Peyer's patch (tissue), 4 donors: Measurements from ENCODE around the gene GXYLT2. TPM values are rescaled to one million over a fixed set of nuclear protein-coding genes. Genes with fewer than 3 reads are reported as not detected.
A peak's percentile ranks its signal among the peaks of the same experiment; 100 is the strongest.

Experiments used
- DNase-seq, 3 donors: peaks; one replicate each; pipeline ENCODE4 v3.0.0-alpha.2; 2017 to 2019
- H3K27ac ChIP-seq, 4 donors: fragments of 200-600 bp; sonication (generic); one replicate each; pipeline ENCODE4 v1.5.1; 2016 to 2019
- H3K27me3 ChIP-seq, 2 donors: fragments of 200-600 bp; sonication (generic); one replicate each; pipeline ENCODE4 v1.5.1; 2019
- H3K36me3 ChIP-seq, 3 donors: fragments of 200-600 bp; sonication (generic); one replicate each; pipeline ENCODE4 v1.5.1; 2016 to 2019
- H3K4me1 ChIP-seq, 4 donors: fragments of 200-600 bp; sonication (generic); one replicate each; pipeline ENCODE4 v1.5.1; 2016 to 2019
- H3K4me3 ChIP-seq, 4 donors: fragments of 200-600 bp; sonication (generic); 1 replicate in 3 of 4; 2 replicates in 1 of 4; pipeline ENCODE4 v1.5.1; 2016 to 2019; ENCODE audit warnings: mild to moderate bottlenecking in 1 of 4
- H3K9me3 ChIP-seq, 4 donors: fragments of 200-600 bp; sonication (generic); one replicate each; pipeline ENCODE4 v1.5.1; 2016 to 2019; ENCODE audit warnings: mild to moderate bottlenecking in 1 of 4
- POLR2A ChIP-seq, 2 donors: fragments of 450-650 bp; IDR thresholded peaks; one replicate each; pipeline ENCODE4 v1.5.1; 2017; ENCODE audit warnings: antibody characterized with exemption in 2 of 2, mild to moderate bottlenecking in 2 of 2, moderate library complexity in 2 of 2
- total RNA-seq, 4 donors: library from RNA; depleted of rRNA; stranded (reverse); fragments of >200 nt; gene quantifications; one replicate each; pipeline ENCODE4 v1.1.0, GENCODE V29; 2016
- TF ChIP-seq, protein P1 (sequence below), 6 experiments: fragments of 450-650 bp in 4 of 6; fragments of 200-600 bp in 2 of 6; sonication (generic) in 1 of 6; IDR thresholded peaks; one replicate each; pipeline ENCODE4 v1.5.1; 2017 to 2019; ENCODE audit warnings: antibody characterized with exemption in 6 of 6, mild to moderate bottlenecking in 3 of 6, moderate library complexity in 1 of 6

GXYLT2 gene
- total RNA-seq, 4 donors from 2014 or later, result 1.1 to 38.0 (median 1.4) TPM

- no peaks in the 10 kb centered on the region for H3K27me3 ChIP-seq
- peaks cover 0 to 2% (median 0%) of the 10 kb centered on the region in 3 donors for H3K36me3 ChIP-seq
- no peak overlapping the region for H3K4me3 ChIP-seq
- no peak overlapping the region for H3K27ac ChIP-seq
- no peaks in the 10 kb centered on the region for H3K9me3 ChIP-seq
- H3K4me1 ChIP-seq, result no peaks in the 10 kb centered on the region
- no peak for DNase-seq
- TF ChIP-seq, protein P1, sequence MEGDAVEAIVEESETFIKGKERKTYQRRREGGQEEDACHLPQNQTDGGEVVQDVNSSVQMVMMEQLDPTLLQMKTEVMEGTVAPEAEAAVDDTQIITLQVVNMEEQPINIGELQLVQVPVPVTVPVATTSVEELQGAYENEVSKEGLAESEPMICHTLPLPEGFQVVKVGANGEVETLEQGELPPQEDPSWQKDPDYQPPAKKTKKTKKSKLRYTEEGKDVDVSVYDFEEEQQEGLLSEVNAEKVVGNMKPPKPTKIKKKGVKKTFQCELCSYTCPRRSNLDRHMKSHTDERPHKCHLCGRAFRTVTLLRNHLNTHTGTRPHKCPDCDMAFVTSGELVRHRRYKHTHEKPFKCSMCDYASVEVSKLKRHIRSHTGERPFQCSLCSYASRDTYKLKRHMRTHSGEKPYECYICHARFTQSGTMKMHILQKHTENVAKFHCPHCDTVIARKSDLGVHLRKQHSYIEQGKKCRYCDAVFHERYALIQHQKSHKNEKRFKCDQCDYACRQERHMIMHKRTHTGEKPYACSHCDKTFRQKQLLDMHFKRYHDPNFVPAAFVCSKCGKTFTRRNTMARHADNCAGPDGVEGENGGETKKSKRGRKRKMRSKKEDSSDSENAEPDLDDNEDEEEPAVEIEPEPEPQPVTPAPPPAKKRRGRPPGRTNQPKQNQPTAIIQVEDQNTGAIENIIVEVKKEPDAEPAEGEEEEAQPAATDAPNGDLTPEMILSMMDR (IDR thresholded peaks at IDR 0.05), result peak in 1 of 6 experiments; percentile 14
- no peak for TF ChIP-seq POLR2A (IDR thresholded peaks at IDR 0.05)
Measured at GRCh38 chr3:72977060-72977808, 89.4 kb downstream of the GXYLT2 start.

DNA sequence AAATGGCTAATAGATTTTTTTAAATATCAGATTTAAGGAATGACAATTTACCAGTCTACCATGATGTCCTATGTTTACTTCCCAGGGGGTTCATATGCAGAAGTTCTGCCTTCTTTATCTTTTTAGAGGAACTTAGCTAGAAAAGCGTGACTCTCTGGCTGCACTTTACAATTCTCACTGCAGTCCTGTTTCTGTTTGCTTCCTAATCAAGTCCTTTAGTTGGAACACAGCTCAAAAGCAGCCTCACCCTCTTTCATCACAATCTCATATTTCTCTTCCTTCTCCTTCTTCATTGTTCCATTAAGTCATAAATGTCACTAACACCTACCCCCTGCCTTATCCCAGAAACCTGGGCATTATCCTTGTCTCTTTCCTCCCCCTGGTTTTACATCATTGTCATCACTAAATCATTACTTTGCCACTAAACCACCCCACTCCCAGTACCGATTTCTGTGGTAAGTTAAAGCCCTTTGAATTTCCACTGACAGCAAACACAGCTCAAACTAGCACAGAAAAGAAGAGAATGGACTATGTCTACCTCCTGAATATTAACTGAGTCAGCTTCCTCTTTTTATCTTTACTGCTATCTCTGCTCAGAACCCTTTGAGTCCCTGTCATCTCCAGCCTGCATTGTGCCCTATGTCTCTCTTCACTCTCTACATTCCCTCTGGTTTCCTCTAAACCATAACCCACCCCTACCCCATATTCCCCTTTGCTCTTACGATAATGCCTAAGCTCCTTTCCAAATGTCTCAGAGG is 94.9 kb downstream of the GXYLT2 start:
- Histone ChIP-seq H3K9me3 (peaks cover 0 to 9% (median 2%) of the 10 kb centered on the region in 4 donors), H3K36me3 (no peaks in the 10 kb centered on the region), H3K27ac (no peak overlapping the region), H3K4me3 (no peak overlapping the region), H3K4me1 (no peaks in the 10 kb centered on the region), H3K27me3 (no peaks in the 10 kb centered on the region)
- no peak for DNase-seq
- no peak for TF ChIP-seq POLR2A (IDR thresholded peaks at IDR 0.05)
- TF ChIP-seq, protein P1 (IDR thresholded peaks at IDR 0.05), result no peak

DNA sequence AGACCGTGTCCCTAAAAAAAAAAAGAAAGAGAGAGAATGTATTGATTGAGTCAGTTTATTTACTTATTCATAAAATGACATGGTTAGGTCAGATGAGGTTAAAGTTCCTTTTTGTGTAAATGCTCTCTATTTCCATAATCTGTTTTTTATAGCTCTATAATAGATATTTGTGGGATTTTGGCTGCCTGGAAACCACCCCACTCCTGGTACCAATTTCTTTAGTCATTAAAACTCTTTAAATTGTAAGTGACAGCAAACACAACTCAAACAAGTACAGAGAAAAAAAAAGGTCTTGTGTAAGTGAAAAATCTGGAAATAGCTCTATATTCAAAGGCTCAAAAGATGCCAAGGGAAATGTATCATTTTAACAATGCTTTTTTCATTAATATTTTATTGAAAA is 97.7 kb downstream of the GXYLT2 start:
- H3K36me3 ChIP-seq, result no peaks in the 10 kb centered on the region
- H3K9me3 ChIP-seq, result peaks cover 0 to 9% (median 2%) of the 10 kb centered on the region in 4 donors
- no peak for DNase-seq
- H3K27ac ChIP-seq, result no peak overlapping the region
- TF ChIP-seq POLR2A (IDR thresholded peaks at IDR 0.05), result no peak
- TF ChIP-seq, protein P1 (IDR thresholded peaks at IDR 0.05), result no peak
- no peaks in the 10 kb centered on the region for H3K27me3 ChIP-seq
- no peak overlapping the region for H3K4me3 ChIP-seq
- no peaks in the 10 kb centered on the region for H3K4me1 ChIP-seq

GRCh38 chr3:72990701-72991395 is 103.0 kb downstream of the GXYLT2 start:
- no peaks in the 10 kb centered on the region for H3K36me3 ChIP-seq
- H3K4me1 ChIP-seq, result no peaks in the 10 kb centered on the region
- no peak for TF ChIP-seq POLR2A (IDR thresholded peaks at IDR 0.05)
- TF ChIP-seq, protein P1 (IDR thresholded peaks at IDR 0.05), result no peak
- no peak overlapping the region for H3K4me3 ChIP-seq
- DNase-seq, result no peak
- H3K27me3 ChIP-seq, result no peaks in the 10 kb centered on the region
- H3K27ac ChIP-seq, result no peak overlapping the region
- no peaks in the 10 kb centered on the region for H3K9me3 ChIP-seq

GRCh38 chr3:72991522-72991921 is 103.7 kb downstream of the GXYLT2 start:
- Histone ChIP-seq H3K9me3 (no peaks in the 10 kb centered on the region), H3K4me1 (no peaks in the 10 kb centered on the region), H3K36me3 (no peaks in the 10 kb centered on the region), H3K27ac (no peak overlapping the region), H3K27me3 (no peaks in the 10 kb centered on the region), H3K4me3 (no peak overlapping the region)
- TF ChIP-seq, protein P1 (IDR thresholded peaks at IDR 0.05), result no peak
- TF ChIP-seq POLR2A (IDR thresholded peaks at IDR 0.05), result no peak
- DNase-seq, result no peak
